Posterior cingulate gyrus (tissue), 11 donors: Measurements from ENCODE around the gene SRC.

ENCODE experiments used
- DNase-seq, 10 donors: peaks; one replicate each; pipeline versions ENCODE4 v3.0.0 to v3.0.0-alpha.2; 2020 to 2021; ENCODE audit warnings: mixed read lengths in 3 of 10
- intact Hi-C: fragments of 100-400 bp; cut with DNase I; formaldehyde crosslinking; loops from one replicate; pipeline ENCODE4 v1.15.1; 2023

Gene SRC

GRCh38 chr20:37377346-37378081 is 31.6 kb downstream of the SRC start:
- peak in 2 of 10 donors; percentile 12 to 68 for DNase-seq
- intact Hi-C loops: no loop called here

GRCh38 chr20:37378420-37378784 is 32.5 kb downstream of the SRC start:
- DNase-seq: no peak
- intact Hi-C loops: no loop called here

- peak in 2 of 10 donors; percentile 58 for DNase-seq
- intact Hi-C loops: no loop called here
These were observed 33.1 kb downstream of the SRC start for GRCh38 chr20:37378785-37379598.

DNA sequence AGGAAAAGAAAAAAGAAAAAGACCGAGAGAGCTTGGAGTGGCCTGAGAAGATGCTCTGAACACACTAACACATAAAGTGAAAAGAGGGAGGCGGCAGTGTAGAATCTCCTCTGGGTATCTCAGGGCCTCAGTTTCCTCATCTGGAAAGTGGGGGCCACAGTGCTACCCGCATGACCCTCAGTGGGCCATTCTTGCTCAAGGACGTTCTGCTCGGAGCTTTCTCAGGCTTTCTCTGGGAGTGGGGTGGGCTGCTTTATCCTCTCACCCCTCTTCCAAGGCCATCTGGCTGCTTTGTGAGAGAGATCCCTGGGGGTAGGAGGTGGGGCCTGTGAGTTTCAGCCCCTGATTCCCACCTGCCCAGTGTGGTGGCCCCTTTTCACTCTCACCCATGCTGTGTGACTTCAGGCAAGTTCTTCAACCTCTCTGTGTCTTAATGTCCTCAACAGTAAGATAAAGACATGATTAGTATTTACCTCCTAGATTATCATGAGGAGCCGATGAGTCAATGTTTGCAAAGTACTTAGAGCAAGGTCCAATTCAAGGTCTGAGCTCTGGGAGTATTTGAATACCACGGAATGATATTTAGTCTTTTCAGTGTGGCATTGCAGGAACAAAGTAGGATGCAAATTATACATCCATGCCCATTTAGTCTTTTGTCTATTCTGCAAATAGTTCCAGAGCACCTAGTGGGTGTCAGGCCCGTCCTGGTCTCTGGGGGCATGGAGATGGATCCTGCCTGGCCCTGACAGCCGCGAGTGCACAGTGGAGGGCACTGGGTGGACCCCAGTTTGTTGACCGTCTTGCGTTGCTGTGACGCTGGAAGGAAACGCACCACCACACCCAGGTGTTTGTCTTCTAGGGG is 34.3 kb downstream of the SRC start:
- intact Hi-C loops: loop anchor here (5.0 kb wide), 1 partner anchor 113 kb away; no protein-coding TSS in a partner anchor
- peak in 2 of 10 donors; percentile 37 to 70 for DNase-seq

DNA sequence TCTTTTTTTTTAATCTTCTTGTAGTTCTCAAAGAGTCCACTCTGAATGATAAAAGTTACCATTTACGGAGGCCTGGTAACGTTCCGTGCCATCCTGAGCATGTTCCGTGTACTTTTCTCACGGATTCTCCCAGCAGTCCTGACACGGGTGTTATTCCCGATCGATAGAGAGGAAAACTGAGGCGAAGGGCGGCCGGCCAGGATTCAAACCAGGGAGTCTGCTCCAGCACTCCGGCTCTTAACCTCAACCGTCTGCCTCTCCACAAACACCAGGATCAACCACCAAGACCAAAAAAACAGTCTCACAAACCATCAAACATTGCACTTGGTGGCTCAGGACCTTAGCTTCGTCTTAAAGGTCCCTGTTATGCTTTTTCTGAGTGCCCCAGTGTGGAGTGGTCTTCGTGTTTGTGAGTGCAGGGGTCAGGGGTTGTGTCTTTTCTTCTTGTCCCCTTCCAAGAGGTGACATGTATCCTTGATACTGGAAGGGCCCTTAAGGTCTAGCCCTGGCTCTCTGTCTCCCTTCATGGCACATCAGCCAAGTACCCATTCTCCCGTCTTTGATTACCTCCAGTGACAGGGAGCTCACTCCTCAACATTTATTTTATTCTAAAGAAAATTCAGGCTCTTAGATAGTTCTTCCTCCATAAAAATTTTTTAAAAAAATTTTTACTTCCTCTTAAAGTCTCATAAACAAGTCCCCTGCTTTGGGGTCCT is 35.1 kb downstream of the SRC start:
- DNase-seq: peak in 3 of 10 donors; percentile 14 to 69 (median 65)
- intact Hi-C loops: loop anchor here (5.0 kb wide), 1 partner anchor 114 kb away; no protein-coding TSS in a partner anchor

GRCh38 chr20:37381621-37382471 is 35.9 kb downstream of the SRC start:
- DNase-seq: peak in 2 of 10 donors; percentile 47 to 69
- intact Hi-C loops: loop anchor here (5.0 kb wide), 1 partner anchor 115 kb away; no protein-coding TSS in a partner anchor

GRCh38 chr20:37382482-37383120 is 36.7 kb downstream of the SRC start:
- intact Hi-C loops: loop anchor here (5.0 kb wide), 1 partner anchor 115 kb away; no protein-coding TSS in a partner anchor

GRCh38 chr20:37383229-37383989 is 37.5 kb downstream of the SRC start:
- DNase-seq: peak in 2 of 10 donors; percentile 13 to 28
- intact Hi-C loops: loop anchor here (5.0 kb wide), 1 partner anchor 116 kb away; no protein-coding TSS in a partner anchor

More at GRCh38 chr20:37382482-37383120, 36.7 kb downstream of the SRC start:
- peak in 3 of 10 donors; percentile 50 to 57 (median 51) for DNase-seq

GRCh38 chr20:37384683-37385174 is 38.8 kb downstream of the SRC start:
- intact Hi-C loops: loop anchor here (2.0 to 5.0 kb wide), 2 partner anchors 117 to 190 kb away; no protein-coding TSS in a partner anchor
- peak; percentile 32 to 95 (median 62) for DNase-seq

GRCh38 chr20:37385176-37385575 is 39.2 kb downstream of the SRC start:
- intact Hi-C loops: loop anchor here (2.0 kb wide), 1 partner anchor 190 kb away; no protein-coding TSS in a partner anchor
- DNase-seq: peak in 3 of 10 donors; percentile 39 to 67 (median 66)

DNA sequence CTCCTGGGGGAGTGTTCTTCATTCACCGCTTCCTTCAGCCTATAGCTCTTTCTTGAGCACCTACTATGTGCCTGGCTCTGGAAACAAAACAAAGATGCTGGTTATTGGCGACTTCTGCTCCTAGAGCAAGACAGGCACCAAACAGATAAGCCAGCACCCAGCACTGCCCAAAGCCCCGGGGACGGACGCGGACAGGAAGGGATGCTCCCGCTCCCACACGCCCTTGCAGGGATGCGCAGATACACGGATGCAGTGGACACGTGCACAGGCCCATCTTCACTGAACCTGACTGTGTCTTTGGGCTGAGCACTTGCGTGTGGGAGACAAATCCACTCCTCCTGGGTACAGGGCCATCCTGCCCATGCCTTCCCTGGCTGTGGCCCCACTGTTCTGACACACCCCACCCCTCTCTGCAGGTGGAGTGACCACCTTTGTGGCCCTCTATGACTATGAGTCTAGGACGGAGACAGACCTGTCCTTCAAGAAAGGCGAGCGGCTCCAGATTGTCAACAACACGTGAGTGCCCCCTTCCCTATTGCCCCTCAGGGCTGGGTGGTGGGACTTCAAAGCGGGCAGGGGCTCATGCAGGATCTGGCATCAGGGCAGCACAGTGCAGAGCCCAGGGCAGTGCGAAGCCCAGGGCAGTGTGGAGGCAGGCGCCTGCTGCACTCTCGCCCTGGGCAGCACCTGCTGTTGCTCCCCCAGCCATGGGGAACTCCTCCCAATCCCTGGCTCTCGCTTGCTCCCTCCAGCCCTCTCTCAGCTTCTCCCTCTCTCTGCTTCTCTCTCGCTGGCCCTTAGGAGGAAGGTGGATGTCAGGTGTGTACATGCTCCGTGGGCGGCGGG is 39.9 kb downstream of the SRC start:
- DNase-seq: peak in 4 of 10 donors; percentile 15 to 75 (median 60)
- intact Hi-C loops: loop anchor here (2.0 kb wide), 1 partner anchor 191 kb away; no protein-coding TSS in a partner anchor

- peak in 3 of 10 donors; percentile 16 to 75 (median 39) for DNase-seq
- intact Hi-C loops: no loop called here
These were observed 40.7 kb downstream of the SRC start for GRCh38 chr20:37386505-37387251.

- intact Hi-C loops: no loop called here
- DNase-seq: peak in 3 of 10 donors; percentile 7 to 69 (median 44)
These were observed 41.8 kb downstream of the SRC start for GRCh38 chr20:37387519-37388269.

- intact Hi-C loops: no loop called here
These were observed 42.9 kb downstream of the SRC start for GRCh38 chr20:37388831-37389230.

More at GRCh38 chr20:37388831-37389230, 42.9 kb downstream of the SRC start:
- DNase-seq: peak in 2 of 10 donors; percentile 59 to 70
